Liver (tissue), 9 donors: ENCODE measurements around the gene ZNF532. TPM values are rescaled to one million over a fixed set of nuclear protein-coding genes. Genes with fewer than 3 reads are reported as not detected.

ENCODE experiments used
- DNase-seq: peaks from one replicate; pipeline ENCODE4 v3.0.0-alpha.2; 2017; ENCODE audit warnings: low spot score
- H3K27ac ChIP-seq, 2 donors: one replicate each; pipeline ENCODE4 v1.7.0; 2013; ENCODE audit warnings: inconsistent platforms in 2 of 2, low read length in 2 of 2, control low read depth in 1 of 2, low read depth in 1 of 2, mild to moderate bottlenecking in 1 of 2
- H3K27me3 ChIP-seq, 4 donors: one replicate each; pipeline versions ENCODE4 v1.6.1 to v1.7.0; 2013; ENCODE audit warnings: low read length in 3 of 4, inconsistent platforms in 1 of 4, mild to moderate bottlenecking in 1 of 4, moderate library complexity in 1 of 4; ENCODE audit not compliant: control insufficient read depth in 4 of 4, insufficient read depth in 4 of 4
- H3K36me3 ChIP-seq, 4 donors: one replicate each; pipeline versions ENCODE4 v1.6.1 to v1.7.0; 2013; ENCODE audit warnings: low read length in 3 of 4, mild to moderate bottlenecking in 3 of 4, low read depth in 1 of 4, moderate library complexity in 1 of 4; ENCODE audit not compliant: control insufficient read depth in 4 of 4, insufficient read depth in 3 of 4
- H3K4me1 ChIP-seq, 4 donors: one replicate each; pipeline versions ENCODE4 v1.6.1 to v1.7.0; 2013; ENCODE audit warnings: low read length in 3 of 4, mild to moderate bottlenecking in 3 of 4, moderate library complexity in 1 of 4; ENCODE audit not compliant: control insufficient read depth in 4 of 4, insufficient read depth in 4 of 4
- H3K4me3 ChIP-seq, 3 donors: one replicate each; pipeline versions ENCODE4 v1.6.1 to v1.7.0; 2013; ENCODE audit warnings: low read length in 3 of 3, control low read depth in 1 of 3, low read depth in 1 of 3, mild to moderate bottlenecking in 1 of 3
- H3K9ac ChIP-seq, 2 donors: one replicate each; pipeline ENCODE4 v1.7.0; 2013; ENCODE audit warnings: low read length in 2 of 2, mild to moderate bottlenecking in 2 of 2, moderate library complexity in 2 of 2, control low read depth in 1 of 2, low read depth in 1 of 2
- H3K9me3 ChIP-seq, 4 donors: one replicate each; pipeline versions ENCODE4 v1.6.1 to v1.7.0; 2013; ENCODE audit warnings: low read length in 3 of 4; ENCODE audit not compliant: control insufficient read depth in 4 of 4
- ATF3 ChIP-seq: IDR thresholded peaks from 2 replicates; pipeline ENCODE4 v1.6.1; 2016; ENCODE audit warnings: antibody characterized with exemption
- CTCF ChIP-seq: fragments of 150-350 bp; IDR thresholded peaks from 2 replicates; pipeline ENCODE4 v1.5.1; 2017; ENCODE audit warnings: improper control_type of control experiment, low read depth, low read length; ENCODE audit not compliant: missing input control
- EGR1 ChIP-seq, 2 donors: IDR thresholded peaks; 2 replicates each; pipeline ENCODE4 v1.6.1; 2016 to 2018; ENCODE audit warnings: antibody characterized with exemption in 2 of 2, low read depth in 2 of 2
- FOXA1 ChIP-seq: IDR thresholded peaks from 2 replicates; pipeline ENCODE4 v1.6.1; 2016; ENCODE audit warnings: antibody characterized with exemption
- FOXA2 ChIP-seq: IDR thresholded peaks from 2 replicates; pipeline ENCODE4 v1.6.1; 2016; ENCODE audit warnings: antibody characterized with exemption
- GABPA ChIP-seq, 2 donors: IDR thresholded peaks in 1 of 2; conservative IDR thresholded peaks in 1 of 2; 2 replicates each; pipeline ENCODE4 v1.6.1; 2016; ENCODE audit warnings: antibody characterized with exemption in 2 of 2, mild to moderate bottlenecking in 1 of 2, moderate library complexity in 1 of 2
- HNF4A ChIP-seq, 2 donors: conservative IDR thresholded peaks; 2 replicates each; pipeline ENCODE4 v1.6.1; 2016; ENCODE audit warnings: antibody characterized with exemption in 2 of 2, mild to moderate bottlenecking in 2 of 2
- HNF4G ChIP-seq: IDR thresholded peaks from 2 replicates; pipeline ENCODE4 v1.6.1; 2016; ENCODE audit warnings: antibody characterized with exemption
- JUND ChIP-seq, 2 donors: IDR thresholded peaks; 2 replicates each; pipeline ENCODE4 v1.6.1; 2016; ENCODE audit warnings: antibody characterized with exemption in 2 of 2
- MAX ChIP-seq: IDR thresholded peaks from 2 replicates; pipeline ENCODE4 v1.6.1; 2016; ENCODE audit warnings: antibody characterized with exemption
- NR2F2 ChIP-seq: IDR thresholded peaks from 2 replicates; pipeline ENCODE4 v1.6.1; 2016; ENCODE audit warnings: antibody characterized with exemption
- RXRA ChIP-seq, 2 donors: IDR thresholded peaks; 2 replicates each; pipeline ENCODE4 v1.6.1; 2017 to 2018; ENCODE audit warnings: antibody characterized with exemption in 2 of 2, mild to moderate bottlenecking in 1 of 2
- SP1 ChIP-seq: IDR thresholded peaks from 2 replicates; pipeline ENCODE4 v1.6.1; 2018; ENCODE audit warnings: antibody characterized with exemption, mild to moderate bottlenecking
- TAF1 ChIP-seq: conservative IDR thresholded peaks from 2 replicates; pipeline ENCODE4 v1.6.1; 2016; ENCODE audit warnings: antibody characterized with exemption, mild to moderate bottlenecking
- YY1 ChIP-seq: IDR thresholded peaks from 2 replicates; pipeline ENCODE4 v1.6.1; 2016; ENCODE audit warnings: antibody characterized with exemption, mild to moderate bottlenecking
- ZBTB33 ChIP-seq: IDR thresholded peaks from 2 replicates; pipeline ENCODE4 v1.6.1; 2016; ENCODE audit warnings: antibody characterized with exemption
- WGBS: extraction: QIAGEN DNeasy Blood & Tissue Kit; methylation state at CpG from one replicate; pipeline ENCODE4 v1.1.7; 2013; 5-methylcytosine and 5-hydroxymethylcytosine counted together
- polyA plus RNA-seq, 2 donors: library from polyadenylated mRNA; stranded (reverse) in 1 of 2; unstranded in 1 of 2; fragments of 200-250 nt in 1 of 2; fragments of >200 nt in 1 of 2; fragmentation: Nextera tagmentation in 1 of 2; extraction: Ambion mirVana in 1 of 2; gene quantifications; one replicate each; pipeline versions ENCODE4 v1.2.1 to v1.2.3, GENCODE V29; 2013 to 2015
- total RNA-seq, 2 donors: library from RNA; depleted of rRNA; stranded (reverse); fragments of >200 nt; gene quantifications; one replicate each; pipeline ENCODE4 v1.2.3, GENCODE V29; 2014
- donor health status: healthy.
- donor health status: healthy.
- donor health status: healthy.
- donor health status: healthy.
- donor health status: healthy.

ZNF532 gene
- total and polyA plus RNA-seq, 4 donors, result 0.68 to 5.6 (median 2.5) TPM

- TF ChIP-seq RXRA (IDR thresholded peaks at IDR 0.05), result no peak
- TF ChIP-seq MAX, result no peak
- no peak for TF ChIP-seq ATF3
- no peak for TF ChIP-seq NR2F2
- no peak for TF ChIP-seq JUND (IDR thresholded peaks at IDR 0.05)
- TF ChIP-seq HNF4G, result no peak
- no peak for TF ChIP-seq SP1
- TF ChIP-seq FOXA1, result no peak
- no peak for TF ChIP-seq HNF4A (conservative IDR thresholded peaks at IDR 0.05)
- TF ChIP-seq FOXA2, result no peak
- TF ChIP-seq YY1, result no peak
Observed at GRCh38 chr18:59026831-59027410, 162.2 kb downstream of the ZNF532 start (continued).

GRCh38 chr18:59029663-59030429, 165.2 kb downstream of the ZNF532 start:
- Histone ChIP-seq H3K9me3 (no peaks in the 10 kb centered on the region), H3K9ac (no peak overlapping the region), H3K4me3 (no peak overlapping the region), H3K4me1 (no peaks in the 10 kb centered on the region), H3K36me3 (no peaks in the 10 kb centered on the region), H3K27me3 (no peaks in the 10 kb centered on the region), H3K27ac (no peak overlapping the region)
- no peak for TF ChIP-seq RXRA (IDR thresholded peaks at IDR 0.05)
- no peak for TF ChIP-seq ZBTB33
- no peak for TF ChIP-seq FOXA2
- TF ChIP-seq TAF1, result no peak
- no peak for TF ChIP-seq GABPA (IDR thresholded peaks at IDR 0.05 in 1 of 2, conservative IDR thresholded peaks at IDR 0.05 in 1 of 2)
- no peak for TF ChIP-seq JUND (IDR thresholded peaks at IDR 0.05)
- TF ChIP-seq EGR1 (IDR thresholded peaks at IDR 0.05; ENCODE audit: low read depth in 2 of 2), result no peak
- no peak for TF ChIP-seq NR2F2
- TF ChIP-seq YY1, result no peak
- TF ChIP-seq SP1, result no peak
- no peak for TF ChIP-seq HNF4G
- 82% methylated on average over 23 of the region's 23 CpGs for WGBS
- no peak for DNase-seq

- no peak overlapping the region for H3K27ac ChIP-seq
- no peak for DNase-seq
- 92% methylated on average over 8 of the region's 8 CpGs for WGBS
- no peaks in the 10 kb centered on the region for H3K4me1 ChIP-seq
- H3K9ac ChIP-seq, result no peak overlapping the region
- no peaks in the 10 kb centered on the region for H3K36me3 ChIP-seq
- H3K9me3 ChIP-seq, result no peaks in the 10 kb centered on the region
- H3K4me3 ChIP-seq, result no peak overlapping the region
- no peaks in the 10 kb centered on the region for H3K27me3 ChIP-seq
- TF ChIP-seq YY1 (no peak), CTCF (no peak), HNF4A (conservative IDR thresholded peaks at IDR 0.05) (no peak), SP1 (no peak), MAX (no peak), NR2F2 (no peak), TAF1 (no peak), FOXA1 (no peak), JUND (IDR thresholded peaks at IDR 0.05) (no peak), EGR1 (IDR thresholded peaks at IDR 0.05; ENCODE audit: low read depth in 2 of 2) (no peak), GABPA (IDR thresholded peaks at IDR 0.05 in 1 of 2, conservative IDR thresholded peaks at IDR 0.05 in 1 of 2) (no peak), HNF4G (no peak), ATF3 (no peak)
Observed at GRCh38 chr18:59032308-59032707, 167.6 kb downstream of the ZNF532 start.
